ENCODE results near the gene ADM2. TPM values are rescaled to one million over a fixed set of nuclear protein-coding genes. Genes with fewer than 3 reads are reported as not detected.
A peak's percentile ranks its signal among the peaks of the same experiment; 100 is the strongest.

Gene ADM2
- total and polyA plus RNA-seq, 2 of the 13 experiments (the other 11 are each of a cell fraction or from before 2014, with no cell fraction given) = 1.2 to 3.0 TPM

DNA sequence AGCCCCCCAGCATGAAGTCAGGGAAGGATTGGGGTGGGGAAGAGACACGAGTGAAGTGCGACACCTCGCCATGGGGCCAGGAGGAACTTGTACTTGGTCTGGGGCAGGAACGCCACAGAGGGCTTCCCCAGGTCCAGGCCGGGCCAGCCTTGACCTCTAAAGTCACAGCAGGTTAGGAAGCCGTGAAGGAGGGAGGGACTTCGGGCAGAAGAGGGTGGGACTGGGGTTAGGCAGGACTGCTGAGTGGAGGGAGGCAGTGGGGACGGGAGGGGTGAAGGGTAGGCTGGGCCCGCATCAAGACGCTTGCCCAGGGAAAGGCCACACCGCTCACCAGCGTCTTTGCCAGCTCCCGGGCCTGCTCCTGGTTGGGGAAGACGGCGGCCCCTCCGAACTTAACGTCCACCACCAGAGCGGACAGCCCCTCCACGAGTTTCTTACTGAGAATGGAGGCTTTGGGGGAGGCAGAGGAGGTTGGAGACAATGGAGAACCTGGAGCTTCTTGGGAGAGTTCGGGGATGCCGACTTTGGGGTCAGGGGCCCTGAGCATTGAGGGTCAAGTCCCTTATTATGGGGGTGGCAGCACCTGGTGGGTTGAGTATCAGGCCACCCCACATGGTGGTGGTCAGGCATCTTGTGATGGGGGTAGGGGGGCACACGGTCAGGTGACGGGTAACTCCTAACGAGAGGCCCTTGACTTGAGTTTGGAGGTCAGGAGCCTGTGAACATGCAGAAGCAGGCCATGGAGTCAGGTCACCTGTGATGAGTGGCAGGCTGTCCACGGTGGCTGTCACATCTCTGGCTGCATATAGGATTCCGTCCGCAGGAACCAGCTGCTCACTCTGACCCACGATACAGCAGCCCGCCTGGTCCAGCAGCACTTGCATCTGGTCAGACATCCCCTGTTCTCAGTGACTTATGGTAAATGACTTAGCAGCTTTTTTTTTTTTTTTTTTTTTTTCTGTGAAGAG is 45.8 kb downstream of the ADM2 start (continued):
- TF ChIP-seq ONECUT2 (CRISPR knock-in tag; IDR thresholded peaks at IDR 0.05) (no peak), ZNF761 (CRISPR knock-in tag; conservative IDR thresholded peaks at IDR 0.05) (peak; percentile 50; the same call in 1 of the 2 replicates), GLI4 (CRISPR knock-in tag; IDR thresholded peaks at IDR 0.05; ENCODE audit: borderline replicate concordance) (no peak), ZNF121 (CRISPR knock-in tag; IDR thresholded peaks at IDR 0.05) (peak; percentile 66; the same call in 1 of the 2 replicates), ELF1 (CRISPR knock-in tag; IDR thresholded peaks at IDR 0.05) (0 out of 2 replicates have a peak, but pooled peaks have one; percentile 54), ZBTB38 (CRISPR knock-in tag; IDR thresholded peaks at IDR 0.05) (peak; percentile 46; the same call in 1 of the 2 replicates), MAZ (IDR thresholded peaks at IDR 0.05; ENCODE audit: borderline replicate concordance, low read depth, low read length) (no peak), MAZ (CRISPR knock-in tag; IDR thresholded peaks at IDR 0.05; ENCODE audit: low read depth) (0 out of 2 replicates have a peak, but pooled peaks have one; percentile 1), NCOR1 (IDR thresholded peaks at IDR 0.05; ENCODE audit: borderline replicate concordance, low read length) (no peak), ZBTB7B (CRISPR knock-in tag; IDR thresholded peaks at IDR 0.05) (peak; percentile 19; the same call in 1 of the 2 replicates), ELF3 (CRISPR knock-in tag; IDR thresholded peaks at IDR 0.05) (0 out of 2 replicates have a peak, but pooled peaks have one; percentile 15), ZNF501 (CRISPR knock-in tag; IDR thresholded peaks at IDR 0.05) (0 out of 2 replicates have a peak, but pooled peaks have one; percentile 90), NCOA1 (CRISPR knock-in tag; IDR thresholded peaks at IDR 0.05) (no peak), SOX5 (CRISPR knock-in tag; IDR thresholded peaks at IDR 0.05; ENCODE audit: borderline replicate concordance) (peak; percentile 46; the same call in 1 of the 2 replicates), MEIS1 (CRISPR knock-in tag; IDR thresholded peaks at IDR 0.05; ENCODE audit: borderline replicate concordance) (peak; percentile 68; the same call in 1 of the 2 replicates), ZNF607 (CRISPR knock-in tag; IDR thresholded peaks at IDR 0.05; ENCODE audit: borderline replicate concordance) (0 out of 2 replicates have a peak, but pooled peaks have one; percentile 1), ZNF790 (CRISPR knock-in tag; IDR thresholded peaks at IDR 0.05; ENCODE audit: borderline replicate concordance) (no peak), SAFB2 (CRISPR knock-in tag; IDR thresholded peaks at IDR 0.05; ENCODE audit: borderline replicate concordance, low read depth) (no peak), TEAD3 (CRISPR knock-in tag; optimal IDR thresholded peaks at IDR 0.05; ENCODE audit: borderline replicate concordance) (peak; percentile 59), ZNF343 (CRISPR knock-in tag; IDR thresholded peaks at IDR 0.05) (0 out of 2 replicates have a peak, but pooled peaks have one; percentile 10)
- TF ChIP-seq, protein P1, sequence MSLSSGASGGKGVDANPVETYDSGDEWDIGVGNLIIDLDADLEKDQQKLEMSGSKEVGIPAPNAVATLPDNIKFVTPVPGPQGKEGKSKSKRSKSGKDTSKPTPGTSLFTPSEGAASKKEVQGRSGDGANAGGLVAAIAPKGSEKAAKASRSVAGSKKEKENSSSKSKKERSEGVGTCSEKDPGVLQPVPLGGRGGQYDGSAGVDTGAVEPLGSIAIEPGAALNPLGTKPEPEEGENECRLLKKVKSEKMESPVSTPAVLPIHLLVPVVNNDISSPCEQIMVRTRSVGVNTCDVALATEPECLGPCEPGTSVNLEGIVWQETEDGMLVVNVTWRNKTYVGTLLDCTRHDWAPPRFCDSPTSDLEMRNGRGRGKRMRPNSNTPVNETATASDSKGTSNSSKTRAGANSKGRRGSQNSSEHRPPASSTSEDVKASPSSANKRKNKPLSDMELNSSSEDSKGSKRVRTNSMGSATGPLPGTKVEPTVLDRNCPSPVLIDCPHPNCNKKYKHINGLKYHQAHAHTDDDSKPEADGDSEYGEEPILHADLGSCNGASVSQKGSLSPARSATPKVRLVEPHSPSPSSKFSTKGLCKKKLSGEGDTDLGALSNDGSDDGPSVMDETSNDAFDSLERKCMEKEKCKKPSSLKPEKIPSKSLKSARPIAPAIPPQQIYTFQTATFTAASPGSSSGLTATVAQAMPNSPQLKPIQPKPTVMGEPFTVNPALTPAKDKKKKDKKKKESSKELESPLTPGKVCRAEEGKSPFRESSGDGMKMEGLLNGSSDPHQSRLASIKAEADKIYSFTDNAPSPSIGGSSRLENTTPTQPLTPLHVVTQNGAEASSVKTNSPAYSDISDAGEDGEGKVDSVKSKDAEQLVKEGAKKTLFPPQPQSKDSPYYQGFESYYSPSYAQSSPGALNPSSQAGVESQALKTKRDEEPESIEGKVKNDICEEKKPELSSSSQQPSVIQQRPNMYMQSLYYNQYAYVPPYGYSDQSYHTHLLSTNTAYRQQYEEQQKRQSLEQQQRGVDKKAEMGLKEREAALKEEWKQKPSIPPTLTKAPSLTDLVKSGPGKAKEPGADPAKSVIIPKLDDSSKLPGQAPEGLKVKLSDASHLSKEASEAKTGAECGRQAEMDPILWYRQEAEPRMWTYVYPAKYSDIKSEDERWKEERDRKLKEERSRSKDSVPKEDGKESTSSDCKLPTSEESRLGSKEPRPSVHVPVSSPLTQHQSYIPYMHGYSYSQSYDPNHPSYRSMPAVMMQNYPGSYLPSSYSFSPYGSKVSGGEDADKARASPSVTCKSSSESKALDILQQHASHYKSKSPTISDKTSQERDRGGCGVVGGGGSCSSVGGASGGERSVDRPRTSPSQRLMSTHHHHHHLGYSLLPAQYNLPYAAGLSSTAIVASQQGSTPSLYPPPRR (CRISPR knock-in tag; IDR thresholded peaks at IDR 0.05; ENCODE audit: borderline replicate concordance) = peak; percentile 67
- TF ChIP-seq, protein P2, sequence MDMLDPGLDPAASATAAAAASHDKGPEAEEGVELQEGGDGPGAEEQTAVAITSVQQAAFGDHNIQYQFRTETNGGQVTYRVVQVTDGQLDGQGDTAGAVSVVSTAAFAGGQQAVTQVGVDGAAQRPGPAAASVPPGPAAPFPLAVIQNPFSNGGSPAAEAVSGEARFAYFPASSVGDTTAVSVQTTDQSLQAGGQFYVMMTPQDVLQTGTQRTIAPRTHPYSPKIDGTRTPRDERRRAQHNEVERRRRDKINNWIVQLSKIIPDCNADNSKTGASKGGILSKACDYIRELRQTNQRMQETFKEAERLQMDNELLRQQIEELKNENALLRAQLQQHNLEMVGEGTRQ (IDR thresholded peaks at IDR 0.05; ENCODE audit: low read depth, low read length) = no peak
- TF ChIP-seq, protein P2 (CRISPR knock-in tag; IDR thresholded peaks at IDR 0.05; ENCODE audit: borderline replicate concordance) = no peak

Data from HepG2 (cell line).